ENCODE data around the gene MAGEA6.

Gene MAGEA6

DNA sequence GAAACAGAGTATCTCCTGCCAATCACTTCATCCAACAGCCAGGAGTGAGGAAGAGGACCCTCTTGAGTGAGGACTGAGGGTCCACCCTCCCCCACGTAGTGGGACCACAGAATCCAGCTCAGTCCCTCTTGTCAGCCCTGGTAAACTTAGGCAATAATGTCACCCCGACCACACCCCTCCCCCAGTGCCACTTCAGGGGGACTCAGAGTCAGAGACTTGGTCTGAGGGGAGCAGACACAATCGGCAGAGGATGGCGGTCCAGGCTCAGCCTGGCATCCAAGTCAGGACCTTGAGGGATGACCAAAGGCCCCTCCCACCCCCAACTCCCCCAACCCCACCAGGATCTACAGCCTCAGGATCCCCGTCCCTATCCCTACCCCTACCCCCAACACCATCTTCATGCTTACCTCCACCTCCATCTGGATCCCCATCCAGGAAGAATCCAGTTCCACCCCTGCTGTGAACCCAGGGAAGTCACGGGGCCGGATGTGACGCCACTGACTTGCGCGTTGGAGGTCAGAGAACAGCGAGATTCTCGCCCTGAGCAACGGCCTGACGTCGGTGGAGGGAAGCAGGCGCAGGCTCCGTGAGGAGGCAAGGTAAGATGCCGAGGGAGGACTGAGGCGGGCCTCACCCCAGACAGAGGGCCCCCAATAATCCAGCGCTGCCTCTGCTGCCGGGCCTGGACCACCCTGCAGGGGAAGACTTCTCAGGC lies 36.1 kb downstream of the MAGEA6 start, which contains the start of the genes CSAG1 and MAGEA12:
Gene CSAG1, minus strand, starts transcription at position 461 of the 715 bp plus-strand sequence. CDS start 1,261 bp downstream, outside the sequence.
Gene MAGEA12, plus strand, starts transcription at position 497 of the 715 bp plus-strand sequence. CDS start 2,405 bp downstream, outside the sequence.
- peak; percentile 54 for DNase-seq

- DNase-seq, result no peak
Measured at GRCh38 chrX:152725409-152725808, 44.1 kb downstream of the MAGEA6 start.

Measured in NCI-H748 treated with DMSO at 0.1 percent for 48 hours (cell line).